Tibial artery (tissue), 4 donors: Measurements from ENCODE around the gene DDA1.

ENCODE experiments used
- DNase-seq, 2 donors: peaks; one replicate each; pipeline ENCODE4 v3.0.0-alpha.2; 2019
- H3K27ac ChIP-seq, 2 donors: fragments of 200-600 bp; sonication (generic) in 1 of 2; 1 replicate in 1 of 2; 2 replicates in 1 of 2; pipeline ENCODE4 v1.5.1; 2018 to 2019; ENCODE audit warnings: mild to moderate bottlenecking in 1 of 2
- H3K27me3 ChIP-seq, 2 donors: fragments of 200-600 bp; sonication (generic) in 1 of 2; one replicate each; pipeline versions ENCODE4 v1.5.1 to v1.6.0; 2016 to 2019
- H3K36me3 ChIP-seq, 3 donors: fragments of 200-600 bp; sonication (generic) in 2 of 3; one replicate each; pipeline ENCODE4 v1.5.1; 2016 to 2019; ENCODE audit warnings: mild to moderate bottlenecking in 2 of 3
- H3K4me1 ChIP-seq, 4 donors: fragments of 200-600 bp; sonication (generic) in 2 of 4; 1 replicate in 3 of 4; 2 replicates in 1 of 4; pipeline ENCODE4 v1.5.1; 2016 to 2019
- H3K4me3 ChIP-seq, 2 donors: fragments of 200-600 bp; sonication (generic) in 1 of 2; 1 replicate in 1 of 2; 2 replicates in 1 of 2; pipeline ENCODE4 v1.5.1; 2018 to 2019; ENCODE audit warnings: mild to moderate bottlenecking in 2 of 2
- H3K9me3 ChIP-seq, 3 donors: fragments of 200-600 bp; sonication (generic) in 1 of 3; one replicate each; pipeline ENCODE4 v1.5.1; 2016 to 2019
- CTCF ChIP-seq, 2 experiments: fragments of 200-600 bp in 1 of 2; fragments of 450-650 bp in 1 of 2; IDR thresholded peaks; one replicate each; pipeline ENCODE4 v1.5.1; 2017 to 2019; ENCODE audit warnings: antibody characterized with exemption in 2 of 2, mild to moderate bottlenecking in 1 of 2, moderate library complexity in 1 of 2
- intact Hi-C: fragments of 100-400 bp; cut with DNase I; formaldehyde crosslinking; loops from one replicate; pipeline ENCODE4 v1.15.0; 2023; ENCODE audit warnings: low total_unique reads

The DDA1 gene

DNA sequence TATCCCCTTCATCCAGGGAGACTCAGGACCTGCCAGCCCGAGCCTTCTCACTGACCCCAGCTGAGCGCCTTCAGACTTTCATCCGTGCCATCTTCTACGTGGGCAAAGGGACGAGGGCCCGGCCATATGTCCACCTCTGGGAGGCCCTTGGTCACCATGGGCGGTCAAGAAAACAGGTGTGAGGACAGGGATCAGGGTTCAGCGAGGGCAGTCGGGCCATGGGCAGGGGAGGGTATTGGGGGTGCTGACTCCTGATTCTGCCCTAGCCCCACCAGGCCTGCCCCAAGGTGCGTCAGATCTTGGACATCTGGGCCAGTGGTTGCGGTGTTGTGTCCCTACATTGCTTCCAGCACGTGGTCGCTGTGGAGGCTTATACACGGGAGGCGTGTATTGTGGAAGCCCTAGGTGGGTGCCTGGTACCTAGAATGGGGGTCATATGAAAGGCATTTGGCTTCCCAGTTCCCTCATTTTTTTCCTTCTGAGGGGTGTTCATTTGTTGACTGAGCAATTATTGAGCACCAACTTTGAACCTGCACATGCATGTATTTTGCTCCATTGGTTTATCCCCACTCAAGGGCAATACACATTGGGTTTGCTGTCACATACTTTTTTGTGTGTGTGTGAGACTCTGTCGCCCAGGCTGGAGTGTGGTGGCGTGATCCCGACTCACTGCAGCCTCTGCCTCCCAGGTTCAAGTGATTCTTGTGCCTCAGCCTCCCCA is 23.8 kb upstream of the DDA1 start:
- intact Hi-C loops: no loop called here

DNA sequence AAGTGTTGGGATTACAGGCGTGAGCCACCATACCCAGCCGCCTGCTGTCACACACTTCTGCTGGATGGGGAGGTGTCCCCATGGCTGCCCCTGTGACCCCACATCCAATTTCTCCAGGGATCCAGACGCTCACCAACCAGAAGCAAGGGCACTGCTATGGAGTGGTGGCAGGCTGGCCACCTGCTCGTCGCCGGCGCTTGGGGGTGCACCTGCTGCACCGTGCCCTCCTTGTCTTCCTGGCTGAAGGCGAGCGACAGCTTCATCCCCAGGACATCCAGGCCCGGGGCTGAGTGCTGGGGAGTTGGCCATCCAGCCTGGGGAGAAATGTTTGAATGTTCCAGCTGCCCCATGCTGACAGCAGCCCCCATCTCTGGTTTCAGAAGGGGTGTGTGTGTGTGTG is 23.1 kb upstream of the DDA1 start:
- Histone ChIP-seq H3K36me3 (no peaks in the 10 kb centered on the region), H3K27me3 (peaks cover 4 to 31% of the 10 kb centered on the region in 2 donors), H3K9me3 (no peaks in the 10 kb centered on the region), H3K4me1 (peaks cover 0 to 21% (median 15%) of the 10 kb centered on the region in 4 donors), H3K4me3 (no peak overlapping the region), H3K27ac (no peak overlapping the region)
- no peak for TF ChIP-seq CTCF (IDR thresholded peaks at IDR 0.05)
- intact Hi-C loops: no loop called here
- no peak for DNase-seq

More for the DNA sequence above, 23.8 kb upstream of the DDA1 start:
- no peak for TF ChIP-seq CTCF (IDR thresholded peaks at IDR 0.05)
- Histone ChIP-seq H3K36me3 (no peaks in the 10 kb centered on the region), H3K9me3 (no peaks in the 10 kb centered on the region), H3K4me3 (no peak overlapping the region), H3K27ac (no peak overlapping the region), H3K4me1 (peaks cover 0 to 21% (median 16%) of the 10 kb centered on the region in 4 donors), H3K27me3 (peaks cover 4 to 35% of the 10 kb centered on the region in 2 donors)
- no peak for DNase-seq

DNA sequence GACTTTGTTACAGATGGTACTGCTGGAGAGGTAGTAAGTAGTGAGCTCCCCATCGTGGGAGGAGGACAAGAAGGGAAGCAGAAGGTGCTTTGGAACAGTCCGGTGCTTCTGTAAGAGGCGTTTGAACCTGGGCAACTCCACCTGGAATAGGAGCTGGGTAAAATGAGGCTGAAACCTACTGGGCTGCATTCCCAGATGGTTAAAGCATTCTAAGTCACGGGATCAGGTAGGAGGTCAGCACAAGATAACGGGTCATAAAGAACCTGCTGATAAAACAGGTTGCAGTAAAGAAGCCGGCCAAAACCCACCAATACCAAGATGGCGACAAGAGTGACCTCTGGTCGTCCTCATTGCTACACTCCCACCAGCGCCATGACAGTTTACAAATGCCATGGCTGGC is 22.6 kb upstream of the DDA1 start:
- no peak overlapping the region for H3K4me3 ChIP-seq
- H3K27me3 ChIP-seq: peaks cover 0 to 26% of the 10 kb centered on the region in 2 donors
- no peaks in the 10 kb centered on the region for H3K9me3 ChIP-seq
- TF ChIP-seq CTCF (IDR thresholded peaks at IDR 0.05): no peak
- peaks cover 0 to 18% (median 10%) of the 10 kb centered on the region in 4 donors for H3K4me1 ChIP-seq
- no peak overlapping the region for H3K27ac ChIP-seq
- DNase-seq: no peak
- intact Hi-C loops: no loop called here
- H3K36me3 ChIP-seq: no peaks in the 10 kb centered on the region

DNA sequence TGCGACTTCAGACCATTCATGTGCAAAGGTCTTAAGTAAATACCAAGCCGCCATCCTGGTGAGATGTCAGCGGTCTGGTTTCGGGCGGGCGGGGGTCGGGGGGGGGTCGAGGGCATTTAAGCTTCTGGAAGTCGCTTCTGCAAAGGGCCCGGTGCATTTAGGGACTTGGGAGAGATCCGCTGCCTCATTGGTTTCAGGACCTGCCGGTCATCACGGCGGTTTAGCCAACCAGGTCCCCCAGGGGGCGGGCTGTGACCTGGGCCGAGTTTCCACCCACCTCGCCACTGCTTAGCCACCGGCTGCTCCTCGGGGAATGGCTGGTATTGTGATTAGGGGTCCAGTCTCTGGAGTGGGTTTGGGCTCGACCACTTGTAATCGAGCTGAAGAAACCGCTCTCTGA is 19.9 kb upstream of the DDA1 start:
- DNase-seq: no peak
- H3K9me3 ChIP-seq: no peaks in the 10 kb centered on the region
- H3K4me3 ChIP-seq: no peak overlapping the region
- TF ChIP-seq CTCF (IDR thresholded peaks at IDR 0.05): no peak
- H3K36me3 ChIP-seq: peaks cover 0 to 5% (median 0%) of the 10 kb centered on the region in 3 donors
- H3K4me1 ChIP-seq: peaks cover 0 to 17% (median 8%) of the 10 kb centered on the region in 4 donors
- no peak overlapping the region for H3K27ac ChIP-seq
- intact Hi-C loops: no loop called here
- H3K27me3 ChIP-seq: peaks cover 0 to 9% of the 10 kb centered on the region in 2 donors

GRCh38 chr19:17292301-17293074 is 16.9 kb upstream of the DDA1 start:
- H3K27me3 ChIP-seq: peaks cover 0 to 9% of the 10 kb centered on the region in 2 donors
- peak overlapping the region; percentile 54 to 71 for H3K4me3 ChIP-seq
- H3K4me1 ChIP-seq: peaks cover 0 to 17% (median 8%) of the 10 kb centered on the region in 4 donors
- H3K36me3 ChIP-seq: peaks cover 0 to 13% (median 0%) of the 10 kb centered on the region in 3 donors
- TF ChIP-seq CTCF (IDR thresholded peaks at IDR 0.05): peak; percentile 72 to 74
- peak; percentile 78 to 85 for DNase-seq
- intact Hi-C loops: no loop called here
- no peaks in the 10 kb centered on the region for H3K9me3 ChIP-seq
- peak overlapping the region; percentile 56 to 78 for H3K27ac ChIP-seq
